GM18520 (cell line): Measurements from ENCODE around the gene RNF4.

Source experiments
- ATAC-seq: cut with Tn5 transposase; IDR thresholded peaks from one replicate; pipeline ENCODE4 v1.9.1; 2021; ENCODE audit not compliant: unreplicated experiment

The RNF4 gene

GRCh38 chr4:2437475-2438215 lies 31.3 kb upstream of the RNF4 start:
- ATAC-seq, result no peak

- ATAC-seq, result no peak
Observed at GRCh38 chr4:2438822-2439718, 29.8 kb upstream of the RNF4 start.

GRCh38 chr4:2441393-2442174 lies 27.3 kb upstream of the RNF4 start:
- peak; percentile 60 for ATAC-seq

GRCh38 chr4:2442175-2442993 lies 26.5 kb upstream of the RNF4 start:
- ATAC-seq, result no peak

- ATAC-seq, result no peak
Observed at GRCh38 chr4:2443061-2443730, 25.7 kb upstream of the RNF4 start.

GRCh38 chr4:2443956-2444740 lies 24.8 kb upstream of the RNF4 start:
- ATAC-seq, result no peak

GRCh38 chr4:2445130-2445529 lies 23.8 kb upstream of the RNF4 start:
- no peak for ATAC-seq

GRCh38 chr4:2445571-2445970 lies 23.3 kb upstream of the RNF4 start:
- ATAC-seq, result no peak

GRCh38 chr4:2446656-2447564 lies 22.0 kb upstream of the RNF4 start:
- ATAC-seq, result no peak

- ATAC-seq, result no peak
Observed at GRCh38 chr4:2448589-2448988, 20.3 kb upstream of the RNF4 start.

- ATAC-seq, result no peak
Observed at GRCh38 chr4:2449051-2449450, 19.9 kb upstream of the RNF4 start.

- ATAC-seq, result no peak
Observed at GRCh38 chr4:2449511-2450392, 19.2 kb upstream of the RNF4 start.

- no peak for ATAC-seq
Observed at GRCh38 chr4:2450394-2451035, 18.4 kb upstream of the RNF4 start.

GRCh38 chr4:2451036-2451520 lies 17.8 kb upstream of the RNF4 start:
- ATAC-seq, result no peak

GRCh38 chr4:2451821-2452785 lies 16.8 kb upstream of the RNF4 start:
- no peak for ATAC-seq
